ENCODE measurements around the gene TUSC2.
"Not testable (repeated sequence)": the region's sequence is repeated elsewhere in the genome, so short reads cannot be mapped to it uniquely, and the experiment has no call there.

The TUSC2 gene

GRCh38 chr3:50297384-50297775, 30.6 kb downstream of the TUSC2 start:
- in situ Hi-C loops (cut with MboI; ENCODE audit: low sequenced_read_pairs), result no loop called here

- in situ Hi-C loops (cut with MboI; ENCODE audit: low sequenced_read_pairs), result no loop called here
Measured at GRCh38 chr3:50296721-50297383, 31.2 kb downstream of the TUSC2 start.

GRCh38 chr3:50295553-50296431, 32.2 kb downstream of the TUSC2 start:
- in situ Hi-C loops (cut with MboI; ENCODE audit: low sequenced_read_pairs), result no loop called here

GRCh38 chr3:50294492-50295403, 33.3 kb downstream of the TUSC2 start:
- in situ Hi-C loops (cut with MboI; ENCODE audit: low sequenced_read_pairs), result no loop called here

- in situ Hi-C loops (cut with MboI; ENCODE audit: low sequenced_read_pairs), result no loop called here
Measured at GRCh38 chr3:50294089-50294488, 33.9 kb downstream of the TUSC2 start.

GRCh38 chr3:50293079-50293801, 34.8 kb downstream of the TUSC2 start:
- in situ Hi-C loops (cut with MboI; ENCODE audit: low sequenced_read_pairs), result no loop called here

- in situ Hi-C loops (cut with MboI; ENCODE audit: low sequenced_read_pairs), result no loop called here
Measured at GRCh38 chr3:50292159-50293078, 35.6 kb downstream of the TUSC2 start, which contains the start of gene IFRD2. Gene IFRD2 (minus strand): TSS chr3:50292429. CDS start chr3:50292274, 155 bp downstream.

GRCh38 chr3:50290161-50290641, 37.8 kb downstream of the TUSC2 start:
- in situ Hi-C loops (cut with MboI; ENCODE audit: low sequenced_read_pairs), result no loop called here

- in situ Hi-C loops (cut with MboI; ENCODE audit: low sequenced_read_pairs), result no loop called here
Measured at GRCh38 chr3:50289130-50289529, 38.9 kb downstream of the TUSC2 start.

GRCh38 chr3:50288387-50289007, 39.5 kb downstream of the TUSC2 start:
- in situ Hi-C loops (cut with MboI; ENCODE audit: low sequenced_read_pairs), result no loop called here

- in situ Hi-C loops (cut with MboI; ENCODE audit: low sequenced_read_pairs), result no loop called here
Measured at GRCh38 chr3:50287262-50287661, 40.8 kb downstream of the TUSC2 start.

GRCh38 chr3:50286322-50287227, 41.4 kb downstream of the TUSC2 start:
- in situ Hi-C loops (cut with MboI; ENCODE audit: low sequenced_read_pairs), result no loop called here

- in situ Hi-C loops (cut with MboI; ENCODE audit: low sequenced_read_pairs), result not testable (repeated sequence)
Measured at GRCh38 chr3:50284121-50284520, 43.9 kb downstream of the TUSC2 start.

GRCh38 chr3:50279255-50280016, 48.6 kb downstream of the TUSC2 start:
- in situ Hi-C loops (cut with MboI; ENCODE audit: low sequenced_read_pairs), result no loop called here

GRCh38 chr3:50278880-50279224, 49.2 kb downstream of the TUSC2 start, which contains the start of gene LSMEM2:
Gene LSMEM2 (plus strand): TSS chr3:50279087. CDS start chr3:50279114, 27 bp downstream.
- in situ Hi-C loops (cut with MboI; ENCODE audit: low sequenced_read_pairs), result no loop called here

- in situ Hi-C loops (cut with MboI; ENCODE audit: low sequenced_read_pairs), result no loop called here
Measured at GRCh38 chr3:50278123-50278879, 49.7 kb downstream of the TUSC2 start.
